HG03060 (cell line): ENCODE measurements around the gene ARL15.
"Not testable (repeated sequence)": the region's sequence is repeated elsewhere in the genome, so short reads cannot be mapped to it uniquely, and the experiment has no call there.

Experiments used
- ATAC-seq: cut with Tn5 transposase; IDR thresholded peaks from one replicate; pipeline ENCODE4 v1.9.1; 2021; ENCODE audit warnings: low read depth, moderate number of reproducible peaks; ENCODE audit not compliant: unreplicated experiment

ARL15 gene

DNA sequence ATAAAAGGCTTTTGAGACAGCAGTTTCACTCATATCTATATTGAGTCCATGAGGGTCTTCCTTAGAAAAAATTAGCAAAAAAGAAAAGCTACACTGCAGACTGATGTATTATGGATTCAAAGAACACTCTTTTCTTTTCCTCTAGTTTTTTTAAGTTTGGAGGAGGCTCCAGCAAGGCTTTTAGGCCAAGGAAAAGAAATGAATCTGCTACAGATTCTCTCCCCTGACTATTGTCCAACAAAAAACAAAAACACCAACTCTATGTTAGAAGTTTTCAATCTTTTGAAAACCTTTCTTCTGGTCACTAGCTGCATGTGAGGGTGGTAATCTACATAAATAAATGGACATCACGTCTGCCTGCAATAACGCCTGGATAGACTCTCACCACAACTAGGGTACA, 310.4 kb downstream of the ARL15 start:
- no peak for ATAC-seq

DNA sequence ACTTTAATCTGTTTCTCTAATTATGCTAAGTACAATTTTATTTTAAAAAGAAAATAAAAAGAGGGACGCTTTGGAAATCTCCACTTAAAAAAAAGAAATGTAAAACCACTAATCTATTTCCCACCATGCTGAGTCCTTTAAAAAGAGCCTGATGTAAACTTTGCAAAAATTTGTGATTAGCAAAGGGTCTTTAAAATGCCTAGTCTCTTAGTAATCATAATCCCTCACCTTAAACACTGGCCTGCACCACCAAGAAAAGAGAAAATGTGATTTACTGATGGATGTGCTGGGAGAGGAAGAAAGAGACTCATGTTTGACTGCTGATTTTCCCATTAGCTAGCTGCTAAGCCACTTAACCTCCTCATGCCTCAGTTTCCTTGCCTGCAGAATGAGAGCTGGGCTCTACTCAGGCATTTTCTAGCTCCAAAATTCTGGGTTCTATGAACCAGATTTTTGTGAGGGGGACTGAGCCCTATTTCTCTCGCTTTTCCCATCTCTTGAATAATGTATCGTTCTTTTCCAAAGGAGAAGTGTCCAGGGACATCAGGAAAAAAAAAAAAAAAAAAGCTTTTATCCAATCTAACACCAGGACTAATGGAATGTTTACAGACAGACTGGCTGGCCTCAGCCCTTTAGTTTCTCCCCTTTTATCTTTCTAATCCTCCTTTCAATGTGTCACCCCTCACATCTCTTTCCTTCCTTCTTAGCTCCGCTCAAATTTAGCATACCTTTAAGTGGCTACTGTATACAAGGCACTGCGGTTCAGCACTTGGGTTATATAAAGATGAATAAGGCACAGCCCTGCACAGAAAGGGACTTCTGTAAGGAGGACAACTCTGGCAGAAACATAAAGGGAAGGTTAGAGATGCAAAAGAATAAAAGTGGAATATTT, 312.4 kb downstream of the ARL15 start:
- ATAC-seq = no peak

DNA sequence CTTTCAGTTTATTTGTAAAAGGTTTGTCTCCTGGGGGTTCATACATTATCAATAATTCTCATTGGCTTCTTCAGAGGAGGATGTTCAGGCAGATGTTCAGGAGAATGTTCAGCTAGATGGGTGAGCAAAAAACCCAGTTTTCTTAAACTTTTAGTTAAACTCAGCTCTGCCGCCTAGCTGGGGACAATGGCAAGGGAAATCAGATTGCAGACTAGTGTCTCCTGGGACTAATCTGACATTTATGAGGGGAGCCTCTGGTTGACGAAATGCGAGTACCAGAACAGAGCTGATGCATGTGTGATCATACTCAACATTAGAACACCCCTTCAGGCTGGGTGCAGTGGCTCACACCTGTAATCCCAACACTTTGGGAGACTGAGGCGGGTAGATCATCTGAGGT, 314.4 kb downstream of the ARL15 start:
- no peak for ATAC-seq

DNA sequence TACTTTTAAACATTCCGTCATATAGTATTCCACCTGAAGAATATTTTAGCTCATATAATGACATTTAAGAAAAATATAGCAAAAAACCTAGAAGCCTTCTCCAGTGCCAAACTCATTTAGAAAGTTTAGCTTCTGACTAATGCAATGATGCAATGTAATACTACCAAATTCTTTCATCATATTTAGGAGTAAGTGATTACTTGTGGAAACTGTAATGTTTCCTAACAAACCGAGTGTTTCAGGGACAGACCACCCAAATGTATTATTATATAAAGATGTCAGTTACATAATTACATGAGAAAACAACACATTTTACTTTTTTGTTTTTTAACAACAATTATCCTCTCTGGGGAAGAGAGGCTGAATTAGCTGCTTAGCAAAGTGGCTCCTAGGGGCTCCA, 316.2 kb downstream of the ARL15 start:
- ATAC-seq = no peak

DNA sequence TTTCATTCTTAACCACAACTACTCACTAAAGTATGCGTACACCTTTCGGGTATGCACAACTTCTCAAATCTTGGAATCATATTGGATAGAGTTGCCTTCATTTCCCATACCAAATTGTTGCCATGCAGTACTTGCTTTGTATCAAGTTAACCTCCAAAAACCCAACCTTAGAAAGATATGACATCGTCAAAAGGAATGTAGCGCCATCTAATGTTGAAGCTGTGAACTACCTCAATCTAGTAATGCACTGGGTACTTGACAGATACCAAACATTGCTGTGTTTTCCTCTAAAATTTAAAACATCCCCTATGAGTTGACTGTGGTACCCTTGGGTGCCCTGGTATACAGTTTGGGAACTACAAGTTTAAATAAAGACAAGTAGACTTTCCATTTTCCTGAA, 318.4 kb downstream of the ARL15 start:
- ATAC-seq = no peak

DNA sequence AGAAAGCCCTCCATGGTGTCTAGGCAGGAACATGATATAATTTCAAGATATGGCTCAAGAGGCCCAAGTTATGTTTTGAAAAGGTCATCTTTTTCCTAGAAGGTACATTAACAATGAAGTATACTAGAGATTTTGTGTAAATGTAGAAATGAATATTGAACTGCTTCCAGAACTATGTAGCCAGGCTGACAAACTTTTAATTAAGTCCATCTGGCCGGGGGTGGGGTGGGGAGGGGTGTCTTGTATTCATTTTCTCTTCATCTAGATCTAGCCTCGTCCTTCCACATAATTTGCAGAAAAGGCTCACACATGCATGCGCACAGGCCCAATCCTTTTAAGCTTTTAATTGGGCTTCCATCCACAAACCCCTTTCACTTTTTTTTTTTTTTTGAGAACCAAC, 323.3 kb downstream of the ARL15 start:
- ATAC-seq = no peak

DNA sequence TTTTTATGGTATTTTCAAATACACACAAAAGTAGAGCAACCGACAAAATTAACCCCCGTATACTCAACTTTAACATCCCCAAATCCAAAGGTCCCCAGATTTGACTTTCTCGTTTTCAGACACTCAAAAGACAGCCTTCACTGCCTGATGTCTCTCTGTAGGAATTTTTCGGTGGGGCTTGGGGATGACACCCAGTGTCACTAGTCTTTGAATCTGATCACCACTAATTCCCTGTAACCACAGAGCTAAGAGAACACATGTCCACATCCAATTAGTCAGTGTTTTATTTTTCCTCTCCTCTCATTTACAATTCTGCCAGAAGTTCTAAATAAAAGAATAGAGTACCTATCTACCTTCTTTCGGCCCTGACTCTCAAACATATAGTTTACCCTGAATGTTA, 324.6 kb downstream of the ARL15 start:
- no peak for ATAC-seq

DNA sequence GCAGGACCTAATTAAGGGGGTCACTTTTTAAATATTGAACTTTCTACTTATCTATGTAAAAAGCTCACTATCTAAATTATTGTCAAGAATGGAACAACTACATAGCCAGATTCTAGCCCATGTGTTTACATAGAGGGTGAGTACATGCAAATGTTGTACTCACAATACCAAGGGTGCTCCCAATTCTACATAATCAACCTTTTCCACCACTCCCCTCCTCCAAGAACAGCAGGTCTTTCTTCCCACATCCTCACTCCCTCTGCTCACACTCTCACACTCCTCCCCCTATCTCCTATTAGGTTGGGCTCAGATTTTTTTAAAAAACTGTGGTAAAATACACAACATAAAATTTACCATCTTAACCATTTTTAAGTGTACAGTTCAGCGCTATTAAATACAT, 325.4 kb downstream of the ARL15 start:
- ATAC-seq = no peak

DNA sequence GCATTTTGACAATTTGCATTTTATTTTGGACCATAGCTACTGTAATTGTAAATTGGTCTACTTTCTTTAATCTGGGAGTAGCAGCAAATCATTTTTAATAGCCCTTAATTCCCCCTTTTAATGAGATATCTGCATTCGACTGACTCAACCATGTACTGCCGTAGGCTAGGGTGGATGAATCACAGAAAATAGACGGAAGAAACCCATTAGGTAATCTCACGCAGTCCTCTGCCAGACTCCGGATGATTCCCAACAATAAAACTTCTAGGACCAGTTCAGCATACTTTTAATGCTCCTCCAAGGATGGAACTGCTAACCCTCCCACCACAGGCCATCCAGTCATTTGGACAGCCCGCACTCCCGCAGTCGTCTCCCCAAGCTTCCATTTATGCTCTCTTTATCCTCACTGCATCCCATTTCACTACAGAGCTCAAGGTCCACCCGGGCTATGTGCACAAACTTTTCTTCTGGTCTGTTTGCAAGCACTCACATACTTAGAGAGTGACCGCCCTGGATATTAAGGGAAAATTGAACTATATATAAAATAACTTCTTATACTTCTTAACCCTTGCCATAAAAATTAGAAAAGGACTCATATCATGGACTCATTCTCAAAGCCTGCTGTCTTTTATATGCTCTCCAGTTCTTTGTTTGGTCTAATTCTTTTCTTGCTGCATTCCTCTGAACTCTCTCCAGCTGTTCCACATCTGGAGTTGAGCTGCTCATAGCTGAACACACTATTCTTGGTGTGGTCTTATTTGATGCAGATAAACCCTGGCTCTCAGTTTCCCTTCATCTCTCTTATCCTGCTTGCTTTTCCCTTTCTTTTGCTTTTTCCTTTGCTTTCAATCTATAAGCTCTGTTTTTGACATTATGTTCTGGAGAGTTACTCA, 326.6 kb downstream of the ARL15 start:
- ATAC-seq = no peak

DNA sequence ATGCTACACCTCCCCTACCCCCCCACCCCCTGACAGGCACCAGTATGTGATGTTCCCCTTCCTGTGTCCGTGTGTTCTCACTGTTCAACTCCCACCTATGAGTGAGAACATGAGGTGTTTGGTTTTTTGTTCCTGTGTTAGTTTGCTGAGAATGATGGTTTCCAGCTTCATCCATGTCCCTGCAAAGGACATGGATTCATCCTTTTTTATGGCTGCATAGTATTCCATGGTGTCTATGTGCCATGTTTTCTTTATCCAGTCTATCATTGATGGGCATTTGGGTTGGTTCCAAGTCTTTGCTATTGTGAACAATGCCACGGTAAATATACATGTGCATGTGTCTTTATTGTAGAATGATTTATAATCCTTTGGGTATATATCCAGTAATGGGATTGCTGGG, 328.1 kb downstream of the ARL15 start:
- ATAC-seq = not testable (repeated sequence)

DNA sequence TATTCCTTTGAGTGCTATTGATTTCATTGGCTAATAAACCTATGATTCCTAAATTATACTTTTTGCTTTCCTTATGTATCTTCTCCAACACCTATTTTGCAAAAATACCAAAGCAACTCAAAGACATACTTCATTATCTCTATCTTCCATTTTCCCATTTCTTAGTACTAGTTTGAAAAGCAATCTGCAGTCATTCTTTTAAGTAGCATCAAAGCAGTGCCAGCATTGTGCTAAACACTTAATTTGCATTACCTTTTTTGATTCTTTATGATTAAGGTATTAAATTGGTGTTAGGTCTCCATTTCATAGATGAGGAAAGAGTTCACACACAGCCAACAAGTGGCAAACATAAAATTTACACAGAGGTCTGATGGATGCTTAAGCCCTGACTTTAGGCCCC, 330.3 kb downstream of the ARL15 start:
- no peak for ATAC-seq

DNA sequence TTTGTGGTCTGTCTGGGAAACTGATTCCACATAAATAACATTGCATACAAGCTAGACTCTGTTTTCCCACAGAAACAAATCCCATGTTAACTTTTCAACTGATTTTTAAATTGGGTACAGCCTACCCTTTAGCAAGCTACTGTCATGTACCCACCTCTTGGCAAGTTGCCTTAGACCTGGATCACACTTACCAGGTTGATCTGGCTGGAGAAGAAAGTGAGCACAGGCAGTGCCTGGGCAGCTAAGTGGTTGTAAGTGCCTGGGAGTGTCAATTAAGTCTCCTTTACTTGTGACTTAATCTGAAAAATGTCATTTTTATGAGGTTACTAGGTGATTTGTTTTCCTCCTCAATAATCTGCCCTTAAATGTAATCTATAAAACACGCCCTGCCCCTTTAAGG, 336.4 kb downstream of the ARL15 start:
- ATAC-seq = no peak

DNA sequence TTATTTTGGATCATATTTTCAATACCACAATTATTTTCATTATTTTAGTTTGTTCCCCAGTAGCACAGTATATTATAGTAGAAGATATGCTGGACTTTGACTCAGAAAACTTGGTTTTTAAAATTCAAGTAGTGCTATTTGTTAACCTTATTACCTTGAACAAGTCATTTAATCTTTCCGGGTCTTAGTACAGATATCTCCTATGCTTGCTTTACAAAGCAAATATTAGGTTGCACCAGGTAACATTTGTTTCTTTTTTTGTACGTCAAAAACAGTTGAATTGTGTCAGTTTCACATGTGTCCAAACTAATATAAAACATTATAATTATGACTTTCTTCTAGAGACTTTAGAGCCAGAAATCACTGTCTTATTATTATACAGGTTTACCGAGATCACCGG, 338.1 kb downstream of the ARL15 start:
- no peak for ATAC-seq

DNA sequence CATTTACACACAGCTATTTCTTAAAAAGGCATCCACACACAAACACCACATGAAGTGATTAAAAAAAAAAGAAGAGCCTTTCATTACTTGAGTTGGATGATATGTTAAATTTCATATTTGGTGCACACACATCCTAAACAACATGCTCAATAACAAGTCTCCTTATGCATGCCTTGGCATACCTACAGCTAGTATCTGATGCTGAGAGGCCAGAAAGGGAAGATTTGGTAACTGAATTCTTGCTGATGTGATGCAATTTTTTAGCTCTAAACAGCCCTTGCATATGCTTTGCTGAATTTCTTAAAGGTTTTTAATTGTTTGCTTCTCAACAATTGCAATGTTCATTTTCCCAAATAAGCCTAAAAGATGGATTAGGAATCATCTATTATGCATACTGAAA, 338.8 kb downstream of the ARL15 start:
- no peak for ATAC-seq

DNA sequence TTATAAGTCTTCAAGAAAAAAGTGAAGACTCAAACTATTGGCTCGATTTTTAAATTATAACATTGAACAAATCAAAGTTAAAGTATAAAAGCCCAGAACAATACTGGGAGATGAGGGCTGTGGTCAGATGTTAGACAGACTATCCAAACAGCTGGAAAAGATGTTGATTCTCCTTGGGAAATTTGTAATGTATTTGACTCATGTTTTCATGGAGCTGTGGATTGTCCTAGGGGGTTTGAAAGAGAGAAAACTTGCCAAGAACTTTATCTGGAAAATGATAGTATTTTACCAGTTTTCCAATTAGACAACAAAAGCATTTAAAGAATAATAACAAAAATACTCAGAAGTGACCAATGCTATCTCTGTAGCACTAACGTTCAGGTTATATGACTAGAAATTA, 339.2 kb downstream of the ARL15 start:
- ATAC-seq = no peak

DNA sequence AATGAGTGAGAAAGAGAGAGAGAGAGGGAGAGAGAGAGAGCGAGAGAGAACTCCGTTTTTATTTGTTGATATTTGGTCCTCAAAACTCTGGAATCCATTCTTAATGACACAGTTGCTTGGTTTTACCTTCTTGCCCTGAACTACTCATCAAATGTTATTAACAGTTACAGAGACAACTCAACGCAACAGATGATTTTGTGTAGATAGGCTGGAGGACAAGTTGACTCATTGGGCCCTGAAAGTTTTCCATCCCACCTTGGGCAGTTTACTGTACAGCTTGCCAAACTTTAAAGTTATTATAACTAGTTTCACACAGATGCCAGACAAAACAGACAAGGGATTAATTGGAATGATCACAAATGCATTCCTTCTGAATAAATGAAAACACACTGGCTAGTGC, 339.9 kb downstream of the ARL15 start:
- ATAC-seq = no peak

DNA sequence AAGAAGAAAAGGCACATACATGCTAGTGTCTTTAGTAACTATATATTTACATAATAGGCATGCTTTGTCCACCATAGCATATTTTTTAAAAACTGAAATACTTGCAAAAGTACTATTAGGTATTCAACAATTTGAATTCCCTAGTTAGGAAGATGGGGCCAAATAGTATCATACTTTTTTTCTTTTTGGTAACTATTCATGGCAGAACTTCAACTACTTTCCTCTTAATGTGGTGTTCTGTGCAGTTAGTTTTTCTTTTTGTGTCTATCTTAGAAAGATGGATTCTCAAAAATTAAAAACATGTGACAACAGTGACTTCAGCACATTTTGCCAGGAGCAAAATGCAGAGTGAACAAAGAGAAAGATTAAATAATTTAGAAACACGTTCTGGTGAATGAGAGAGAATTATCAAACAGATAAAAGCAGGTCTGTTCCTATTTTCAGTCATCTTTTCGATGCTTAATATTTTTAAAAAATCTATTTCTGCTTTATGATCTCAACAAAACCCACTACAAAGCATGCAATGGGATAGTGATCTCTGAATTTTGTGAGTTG, 341.1 kb downstream of the ARL15 start:
- no peak for ATAC-seq

DNA sequence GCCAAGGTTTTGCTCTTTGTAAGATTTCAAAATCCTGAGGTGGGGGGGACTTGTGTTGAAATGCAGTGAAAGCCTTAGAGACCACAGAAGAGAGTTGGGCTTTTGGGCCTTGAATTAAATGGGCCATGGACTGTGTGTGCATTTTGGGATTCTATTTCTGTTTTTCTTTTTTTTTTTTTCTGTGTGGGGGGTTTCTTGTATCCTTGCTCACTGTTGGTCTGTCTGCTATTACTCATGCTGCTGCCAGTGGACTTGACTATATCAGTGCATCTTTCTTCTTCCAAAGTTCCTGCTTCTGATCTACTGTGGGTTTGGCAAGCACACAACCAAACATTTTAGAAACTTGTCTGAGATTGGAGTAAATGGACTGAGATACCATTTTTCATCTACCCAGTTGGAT, 344.9 kb downstream of the ARL15 start:
- no peak for ATAC-seq

DNA sequence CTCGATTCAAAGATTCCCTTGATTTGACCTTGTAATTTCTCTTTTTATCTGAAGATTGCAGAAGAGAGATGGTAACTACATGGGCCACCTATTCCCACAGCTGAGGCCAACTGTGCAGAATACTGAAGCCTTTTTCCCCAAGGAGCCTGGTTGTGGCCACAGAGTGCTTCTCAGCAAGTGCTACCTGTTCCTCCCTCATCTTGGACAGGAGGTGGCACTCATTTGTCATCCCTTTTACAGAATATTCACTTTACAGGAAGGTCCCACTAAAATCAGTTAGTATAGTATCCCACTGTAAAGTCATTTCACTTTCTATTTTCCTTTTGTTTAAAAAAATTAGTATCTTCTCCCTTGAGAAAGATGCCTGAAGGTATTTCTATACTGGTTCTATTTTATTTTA, 346.4 kb downstream of the ARL15 start:
- ATAC-seq = no peak

DNA sequence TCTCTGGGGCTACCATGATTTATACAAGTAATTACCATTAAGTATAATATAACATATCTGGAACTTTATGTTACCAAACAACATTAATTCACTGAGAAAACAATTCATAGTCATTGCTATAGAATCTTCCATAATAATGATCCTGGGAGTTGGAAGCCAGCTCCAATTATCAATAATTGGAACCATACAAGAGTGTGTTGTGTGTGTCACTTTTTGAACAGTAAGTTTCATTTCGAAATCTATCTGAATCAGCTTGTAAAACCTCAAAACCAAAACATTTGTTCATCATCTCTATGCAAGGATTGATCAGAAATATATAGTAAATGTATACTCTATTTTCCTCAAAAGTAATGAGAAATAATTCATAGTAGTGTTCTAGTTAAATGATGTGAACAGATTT, 348.1 kb downstream of the ARL15 start:
- ATAC-seq = no peak

DNA sequence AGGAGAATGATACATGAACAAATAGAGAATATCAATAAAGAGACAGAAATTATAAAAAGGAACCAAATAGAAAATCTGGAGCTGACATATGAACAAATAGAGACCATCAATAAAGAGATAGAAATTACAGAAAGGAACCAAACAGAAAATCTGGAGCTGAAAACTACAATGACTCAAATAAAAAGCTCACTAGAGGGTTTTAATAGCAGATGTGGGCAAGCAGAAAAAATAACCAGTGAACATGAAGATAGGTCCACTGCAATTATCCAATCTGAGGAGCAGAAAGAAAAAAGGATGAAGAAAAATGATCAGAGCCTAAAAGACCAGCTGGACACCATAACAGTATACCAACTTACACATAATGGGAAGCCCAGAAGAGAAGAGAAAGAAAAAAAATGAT, 353.7 kb downstream of the ARL15 start:
- ATAC-seq = no peak
